Measurements from ENCODE around the gene HRCT1. TPM values are rescaled to one million over a fixed set of nuclear protein-coding genes. Genes with fewer than 3 reads are reported as not detected.

Gene HRCT1
- total RNA-seq, 1 donor from 2014 or later, result 0.87 TPM

DNA sequence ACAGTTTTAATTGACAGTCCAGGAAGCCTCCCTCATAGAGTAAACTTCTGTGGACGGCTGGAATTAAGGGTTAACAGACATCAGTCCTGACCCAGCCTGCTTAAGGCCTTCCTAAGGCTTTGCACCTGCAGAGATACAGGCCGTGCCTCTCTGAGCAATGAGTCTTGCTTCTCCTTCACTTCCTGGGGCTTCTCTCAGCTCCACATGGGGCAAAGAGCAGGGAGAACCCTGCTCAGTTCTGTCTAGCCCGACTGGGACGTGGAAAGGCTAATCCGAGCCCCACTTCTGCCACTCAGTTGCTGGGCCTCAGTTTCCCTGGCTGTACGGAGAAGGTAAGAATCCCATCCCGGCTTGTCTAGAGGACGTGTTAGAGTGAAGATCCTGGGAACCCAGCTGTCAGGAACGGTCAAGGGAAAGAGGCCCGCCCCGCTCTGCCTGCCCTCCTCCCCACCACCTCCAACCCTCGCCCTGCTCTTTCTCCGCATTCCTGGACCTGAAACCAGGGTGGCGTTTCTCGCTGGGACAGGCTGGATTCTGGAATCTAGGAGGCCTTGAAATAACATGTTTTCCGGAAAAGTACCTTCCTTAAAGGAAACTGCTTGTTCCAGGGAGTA, 9.8 kb downstream of the HRCT1 start:
- H3K36me3 Mint-ChIP-seq (ENCODE audit: low read depth, unreplicated experiment), result peaks cover 5% of the 10 kb centered on the region
- TF ChIP-seq, protein P1, sequence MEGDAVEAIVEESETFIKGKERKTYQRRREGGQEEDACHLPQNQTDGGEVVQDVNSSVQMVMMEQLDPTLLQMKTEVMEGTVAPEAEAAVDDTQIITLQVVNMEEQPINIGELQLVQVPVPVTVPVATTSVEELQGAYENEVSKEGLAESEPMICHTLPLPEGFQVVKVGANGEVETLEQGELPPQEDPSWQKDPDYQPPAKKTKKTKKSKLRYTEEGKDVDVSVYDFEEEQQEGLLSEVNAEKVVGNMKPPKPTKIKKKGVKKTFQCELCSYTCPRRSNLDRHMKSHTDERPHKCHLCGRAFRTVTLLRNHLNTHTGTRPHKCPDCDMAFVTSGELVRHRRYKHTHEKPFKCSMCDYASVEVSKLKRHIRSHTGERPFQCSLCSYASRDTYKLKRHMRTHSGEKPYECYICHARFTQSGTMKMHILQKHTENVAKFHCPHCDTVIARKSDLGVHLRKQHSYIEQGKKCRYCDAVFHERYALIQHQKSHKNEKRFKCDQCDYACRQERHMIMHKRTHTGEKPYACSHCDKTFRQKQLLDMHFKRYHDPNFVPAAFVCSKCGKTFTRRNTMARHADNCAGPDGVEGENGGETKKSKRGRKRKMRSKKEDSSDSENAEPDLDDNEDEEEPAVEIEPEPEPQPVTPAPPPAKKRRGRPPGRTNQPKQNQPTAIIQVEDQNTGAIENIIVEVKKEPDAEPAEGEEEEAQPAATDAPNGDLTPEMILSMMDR (IDR thresholded peaks at IDR 0.05; ENCODE audit: unreplicated experiment), result no peak
- peaks cover 52% of the 10 kb centered on the region for H3K4me1 Mint-ChIP-seq (ENCODE audit: unreplicated experiment)
- H3K9me3 Mint-ChIP-seq (ENCODE audit: unreplicated experiment), result no peaks in the 10 kb centered on the region
- peak overlapping the region; percentile 88 for H3K27ac Mint-ChIP-seq (ENCODE audit: unreplicated experiment)
- peak; percentile 19 for DNase-seq (ENCODE audit: low spot score)
- peaks cover 20% of the 10 kb centered on the region for H3K27me3 Mint-ChIP-seq (ENCODE audit: unreplicated experiment)
- no peak overlapping the region for H3K4me3 Mint-ChIP-seq (ENCODE audit: unreplicated experiment)

DNA sequence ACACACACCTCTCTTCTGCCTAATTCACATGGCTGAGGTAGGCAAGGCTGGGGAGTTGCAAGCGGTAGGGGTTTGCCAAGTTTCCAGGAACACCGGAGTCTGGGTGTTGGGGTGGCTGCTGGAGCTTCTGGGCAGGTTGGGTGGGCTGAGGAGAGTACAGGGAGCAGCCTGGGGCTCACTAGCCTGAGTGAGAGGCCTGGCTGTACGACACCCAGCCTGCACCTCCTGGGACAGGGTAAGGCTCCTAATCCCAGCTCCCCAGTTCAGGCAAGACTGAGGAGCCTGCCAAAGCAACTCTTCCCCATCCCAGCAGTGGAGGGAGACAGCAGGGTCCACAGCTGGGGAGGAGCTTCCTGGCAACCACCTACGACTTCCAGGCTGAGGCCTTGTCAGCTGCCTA, 11.3 kb downstream of the HRCT1 start:
- peak overlapping the region; percentile 69 for H3K27ac Mint-ChIP-seq (ENCODE audit: unreplicated experiment)
- peaks cover 3% of the 10 kb centered on the region for H3K36me3 Mint-ChIP-seq (ENCODE audit: low read depth, unreplicated experiment)
- peaks cover 45% of the 10 kb centered on the region for H3K4me1 Mint-ChIP-seq (ENCODE audit: unreplicated experiment)
- peaks cover 16% of the 10 kb centered on the region for H3K27me3 Mint-ChIP-seq (ENCODE audit: unreplicated experiment)
- no peak for DNase-seq (ENCODE audit: low spot score)
- H3K9me3 Mint-ChIP-seq (ENCODE audit: unreplicated experiment), result no peaks in the 10 kb centered on the region
- peak overlapping the region; percentile 64 for H3K4me3 Mint-ChIP-seq (ENCODE audit: unreplicated experiment)
- TF ChIP-seq, protein P1 (IDR thresholded peaks at IDR 0.05; ENCODE audit: unreplicated experiment), result no peak

DNA sequence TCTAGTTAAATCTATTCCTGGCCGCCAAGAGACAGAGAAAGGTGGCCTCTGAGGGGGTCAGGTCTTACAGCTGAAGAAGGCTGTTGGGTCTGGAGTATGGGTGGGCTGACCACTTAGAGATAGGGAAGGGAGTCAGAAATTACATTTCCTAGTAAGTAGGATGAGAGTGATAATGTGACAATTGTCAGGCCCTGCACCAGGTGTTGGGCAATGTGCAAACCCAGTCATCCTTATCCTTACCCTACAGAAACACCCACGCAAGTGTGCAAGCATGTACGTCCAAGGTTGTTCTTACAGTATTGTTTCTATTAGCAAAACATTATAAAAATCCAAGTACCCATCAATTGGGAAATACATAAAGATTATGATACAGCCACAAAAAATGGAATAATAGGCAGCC, 12.8 kb downstream of the HRCT1 start:
- Mint-ChIP-seq H3K36me3 (ENCODE audit: low read depth, unreplicated experiment) (no peaks in the 10 kb centered on the region), H3K27ac (ENCODE audit: unreplicated experiment) (peak overlapping the region; percentile 92), H3K4me1 (ENCODE audit: unreplicated experiment) (peaks cover 52% of the 10 kb centered on the region), H3K9me3 (ENCODE audit: unreplicated experiment) (no peaks in the 10 kb centered on the region), H3K27me3 (ENCODE audit: unreplicated experiment) (peaks cover 17% of the 10 kb centered on the region), H3K4me3 (ENCODE audit: unreplicated experiment) (no peak overlapping the region)
- DNase-seq (ENCODE audit: low spot score), result no peak
- TF ChIP-seq, protein P1 (IDR thresholded peaks at IDR 0.05; ENCODE audit: unreplicated experiment), result no peak

DNA sequence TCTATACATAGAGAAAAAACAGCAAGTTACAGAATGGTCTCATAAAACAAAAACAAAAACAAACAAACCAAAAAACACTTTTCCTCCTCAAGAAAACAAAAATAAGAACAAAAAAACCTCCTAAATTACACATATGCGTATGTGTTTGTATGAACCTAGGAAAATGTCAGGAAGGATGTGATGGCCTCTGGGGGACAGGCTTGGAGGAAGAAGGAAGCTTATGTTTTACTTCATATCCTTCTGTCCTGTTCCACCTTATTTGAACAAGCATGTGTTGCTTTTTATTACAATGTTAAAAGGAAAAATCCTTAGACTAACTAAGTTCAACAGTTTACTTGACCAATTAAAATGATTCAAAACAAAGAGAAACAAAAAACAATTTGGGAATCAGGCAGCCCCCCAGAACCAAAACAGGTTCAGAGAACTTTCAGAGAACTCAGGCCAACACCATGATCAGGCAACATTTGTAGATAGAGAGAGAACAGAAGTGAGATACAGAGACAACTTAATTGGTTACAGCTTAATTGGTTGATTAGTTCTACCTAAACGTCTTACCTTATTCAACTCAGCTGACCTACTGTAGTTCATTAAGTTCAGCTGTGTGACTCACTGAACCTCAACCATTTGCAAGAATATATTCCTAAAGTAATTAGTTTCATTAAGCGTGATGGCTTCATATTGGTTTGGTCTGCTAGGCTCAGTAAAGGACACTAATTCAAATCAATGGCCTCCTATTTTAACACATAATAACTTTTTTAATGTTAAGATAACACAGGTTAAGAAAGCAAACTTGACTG, 13.4 kb downstream of the HRCT1 start:
- no peaks in the 10 kb centered on the region for H3K36me3 Mint-ChIP-seq (ENCODE audit: low read depth, unreplicated experiment)
- H3K27ac Mint-ChIP-seq (ENCODE audit: unreplicated experiment), result peak overlapping the region; percentile 92
- DNase-seq (ENCODE audit: low spot score), result no peak
- H3K27me3 Mint-ChIP-seq (ENCODE audit: unreplicated experiment), result peaks cover 17% of the 10 kb centered on the region
- H3K4me3 Mint-ChIP-seq (ENCODE audit: unreplicated experiment), result no peak overlapping the region
- TF ChIP-seq, protein P1 (IDR thresholded peaks at IDR 0.05; ENCODE audit: unreplicated experiment), result no peak
- peaks cover 54% of the 10 kb centered on the region for H3K4me1 Mint-ChIP-seq (ENCODE audit: unreplicated experiment)
- H3K9me3 Mint-ChIP-seq (ENCODE audit: unreplicated experiment), result no peaks in the 10 kb centered on the region

DNA sequence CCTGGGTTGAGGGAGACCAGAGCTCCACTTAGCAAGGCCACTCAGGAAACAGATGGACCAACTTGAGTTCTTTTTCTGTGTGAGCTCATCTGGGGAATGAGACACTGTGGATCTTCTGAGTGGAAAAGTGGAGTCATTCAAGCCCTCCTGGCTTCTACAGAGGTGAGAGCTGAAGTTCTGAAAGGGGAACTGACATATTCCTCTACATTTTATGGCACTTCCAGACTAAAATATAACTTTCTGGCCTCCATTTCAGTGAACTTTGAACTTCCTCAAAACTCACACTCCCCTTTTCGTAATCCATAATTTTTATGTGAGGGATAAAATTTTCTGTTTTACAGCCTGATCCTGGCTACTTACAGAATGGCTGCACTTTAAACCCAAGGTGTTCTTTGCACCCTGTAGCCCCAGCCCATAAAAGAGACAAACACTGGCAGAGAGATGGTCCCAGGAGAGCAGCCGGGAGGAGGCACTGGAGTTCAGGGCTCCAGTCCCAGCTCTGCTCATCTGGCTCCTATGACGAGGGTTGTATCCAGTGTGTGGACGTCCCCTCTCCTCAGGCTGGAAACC, 14.1 kb downstream of the HRCT1 start:
- H3K27me3 Mint-ChIP-seq (ENCODE audit: unreplicated experiment), result peaks cover 14% of the 10 kb centered on the region
- H3K27ac Mint-ChIP-seq (ENCODE audit: unreplicated experiment), result peak overlapping the region; percentile 6
- no peaks in the 10 kb centered on the region for H3K9me3 Mint-ChIP-seq (ENCODE audit: unreplicated experiment)
- no peak for DNase-seq (ENCODE audit: low spot score)
- TF ChIP-seq, protein P1 (IDR thresholded peaks at IDR 0.05; ENCODE audit: unreplicated experiment), result no peak
- H3K4me3 Mint-ChIP-seq (ENCODE audit: unreplicated experiment), result no peak overlapping the region
- H3K36me3 Mint-ChIP-seq (ENCODE audit: low read depth, unreplicated experiment), result no peaks in the 10 kb centered on the region
- H3K4me1 Mint-ChIP-seq (ENCODE audit: unreplicated experiment), result peaks cover 54% of the 10 kb centered on the region
